Stimulated activated CD8-positive, alpha-beta memory T cell treated with anti-CD3 and anti-CD28 coated beads, Interleukin-7, amount 100 ng/mL, for 4 hours (primary cell): ENCODE measurements around the gene HSPB2.
"Not testable (repeated sequence)": the region's sequence is repeated elsewhere in the genome, so short reads cannot be mapped to it uniquely, and the experiment has no call there.

Experiments used
- DNase-seq, 2 donors: peaks; one replicate each; pipeline ENCODE4 v3.0.0-alpha.2; 2020; ENCODE audit warnings: low read depth in 2 of 2

Gene HSPB2, protein sequence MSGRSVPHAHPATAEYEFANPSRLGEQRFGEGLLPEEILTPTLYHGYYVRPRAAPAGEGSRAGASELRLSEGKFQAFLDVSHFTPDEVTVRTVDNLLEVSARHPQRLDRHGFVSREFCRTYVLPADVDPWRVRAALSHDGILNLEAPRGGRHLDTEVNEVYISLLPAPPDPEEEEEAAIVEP

DNA sequence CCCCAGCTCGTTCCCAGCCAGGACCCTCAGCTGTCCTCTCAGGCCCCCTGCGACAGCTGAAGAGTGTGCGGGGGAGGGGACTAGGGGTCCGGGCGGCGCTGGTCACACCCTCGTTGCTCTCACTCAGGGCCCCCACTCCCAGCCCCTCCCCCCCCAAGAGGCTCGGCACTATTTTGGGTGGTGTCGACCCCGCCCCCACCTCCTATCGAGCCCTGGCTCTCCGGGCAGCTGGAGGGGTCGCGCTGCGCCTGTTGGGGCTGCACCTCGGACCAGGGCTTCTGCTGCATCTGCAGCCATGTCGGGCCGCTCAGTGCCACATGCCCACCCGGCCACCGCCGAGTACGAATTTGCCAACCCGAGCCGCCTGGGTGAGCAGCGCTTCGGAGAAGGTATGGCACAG lies at the start of gene HSPB2:
HSPB2 (plus strand) TSS at position 200 of the 400 bp plus-strand sequence; CDS start at position 296, 96 bp downstream.
- DNase-seq, result no peak

DNA sequence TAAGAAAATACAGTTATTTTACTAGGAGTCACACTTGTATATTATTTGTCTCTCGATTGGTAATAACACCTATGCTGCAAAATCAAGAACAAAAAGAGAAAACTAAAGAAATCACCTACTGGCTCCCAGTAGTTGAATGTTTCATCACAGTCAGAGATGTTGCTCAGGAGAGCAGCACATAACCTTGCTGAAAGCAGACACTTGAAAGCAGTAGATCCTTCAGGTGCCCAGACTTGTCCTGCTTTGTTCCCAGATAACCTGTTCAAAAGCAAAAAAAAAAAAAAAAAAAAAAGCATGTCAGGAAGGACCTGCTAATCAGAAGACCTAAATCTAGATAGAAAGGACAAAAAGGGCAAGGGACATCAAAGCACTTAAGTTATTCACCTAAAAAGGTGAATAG lies 42.4 kb upstream of the HSPB2 start:
- no peak for DNase-seq

DNA sequence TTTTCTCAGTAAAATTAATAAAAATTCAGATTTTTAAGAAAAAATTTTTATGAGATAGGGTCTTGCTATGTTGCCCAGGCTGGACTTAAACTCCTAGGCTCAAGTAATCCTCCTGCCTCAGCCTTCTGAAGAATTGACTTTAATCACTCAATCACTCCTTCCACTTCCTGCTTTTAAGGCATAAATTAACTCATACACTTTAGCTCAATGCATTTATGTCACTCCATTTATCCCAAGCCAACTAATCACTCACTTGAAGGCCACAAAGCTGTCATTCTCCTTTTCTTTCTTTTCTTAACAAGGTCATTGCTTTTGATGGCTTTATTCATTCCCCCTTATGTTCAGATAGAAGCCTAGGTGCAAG lies 42.0 kb upstream of the HSPB2 start:
- DNase-seq, result no peak

DNA sequence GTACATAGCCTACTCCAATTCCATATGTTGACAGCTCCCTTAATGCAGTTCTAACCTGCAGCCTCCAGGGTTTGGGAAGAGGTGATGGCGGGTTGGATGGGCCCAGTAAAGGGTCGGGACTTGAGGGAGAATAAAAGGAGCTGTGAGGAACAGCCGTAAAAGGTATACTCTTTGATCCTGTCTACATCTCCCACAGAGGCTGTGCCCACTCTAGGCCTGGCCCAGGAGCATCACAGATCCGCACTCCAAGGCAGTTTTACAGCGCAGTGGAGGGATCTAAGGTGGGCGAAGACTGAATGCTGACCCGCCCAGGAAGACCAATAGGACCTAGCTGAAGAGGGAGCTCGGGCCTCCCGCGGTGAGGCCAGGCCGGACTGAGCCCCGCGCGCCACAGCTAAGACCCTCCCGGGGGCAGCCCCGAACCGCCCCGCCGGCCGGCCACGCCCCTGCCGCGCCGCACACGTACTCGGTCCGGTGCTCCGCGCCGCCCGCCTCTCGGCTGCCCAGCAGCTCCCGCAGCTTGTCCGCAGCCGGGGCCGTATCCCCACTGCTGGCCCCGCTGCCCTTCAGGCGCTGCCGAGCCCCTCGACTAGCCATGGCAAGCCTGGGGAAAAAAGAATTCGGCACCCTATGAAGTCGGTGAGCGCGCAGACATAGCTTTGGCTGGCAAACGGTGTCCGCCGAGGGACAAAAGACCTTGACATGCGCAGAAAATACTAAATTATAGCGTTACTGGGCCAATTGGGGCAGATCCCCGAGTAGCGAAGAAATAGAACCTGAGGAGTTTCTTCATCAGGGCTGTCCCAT lies 41.4 kb upstream of the HSPB2 start, which contains the start of gene ALG9:
ALG9 (minus strand) TSS at position 696 of the 807 bp plus-strand sequence; CDS start at position 597, 99 bp downstream.
- DNase-seq, result peak; percentile 80 to 81

- DNase-seq, result no peak
Observed at GRCh38 chr11:111871693-111872161, 40.8 kb upstream of the HSPB2 start.

DNA sequence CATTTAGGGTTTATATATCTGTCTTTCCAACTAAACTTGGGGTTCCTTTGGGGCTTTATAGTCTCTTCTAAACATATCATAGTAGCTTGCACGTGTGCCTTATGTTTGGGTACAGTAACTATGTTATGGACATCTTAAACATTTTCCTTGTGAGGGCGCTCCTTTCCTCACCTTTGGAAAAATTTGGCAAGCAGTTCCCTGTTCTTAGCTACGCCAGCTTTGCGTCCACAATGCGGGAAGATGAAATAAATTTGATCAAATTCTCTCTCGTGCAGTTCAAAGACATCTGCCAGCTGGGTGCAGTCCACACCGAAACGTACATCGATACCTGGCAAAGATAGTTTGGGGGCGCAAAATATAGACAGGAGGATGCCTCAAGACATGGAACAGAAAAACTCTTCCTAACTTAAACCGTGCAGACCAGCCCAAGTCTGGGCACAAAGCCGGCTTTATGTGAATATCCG lies 34.1 kb upstream of the HSPB2 start:
- no peak for DNase-seq

DNA sequence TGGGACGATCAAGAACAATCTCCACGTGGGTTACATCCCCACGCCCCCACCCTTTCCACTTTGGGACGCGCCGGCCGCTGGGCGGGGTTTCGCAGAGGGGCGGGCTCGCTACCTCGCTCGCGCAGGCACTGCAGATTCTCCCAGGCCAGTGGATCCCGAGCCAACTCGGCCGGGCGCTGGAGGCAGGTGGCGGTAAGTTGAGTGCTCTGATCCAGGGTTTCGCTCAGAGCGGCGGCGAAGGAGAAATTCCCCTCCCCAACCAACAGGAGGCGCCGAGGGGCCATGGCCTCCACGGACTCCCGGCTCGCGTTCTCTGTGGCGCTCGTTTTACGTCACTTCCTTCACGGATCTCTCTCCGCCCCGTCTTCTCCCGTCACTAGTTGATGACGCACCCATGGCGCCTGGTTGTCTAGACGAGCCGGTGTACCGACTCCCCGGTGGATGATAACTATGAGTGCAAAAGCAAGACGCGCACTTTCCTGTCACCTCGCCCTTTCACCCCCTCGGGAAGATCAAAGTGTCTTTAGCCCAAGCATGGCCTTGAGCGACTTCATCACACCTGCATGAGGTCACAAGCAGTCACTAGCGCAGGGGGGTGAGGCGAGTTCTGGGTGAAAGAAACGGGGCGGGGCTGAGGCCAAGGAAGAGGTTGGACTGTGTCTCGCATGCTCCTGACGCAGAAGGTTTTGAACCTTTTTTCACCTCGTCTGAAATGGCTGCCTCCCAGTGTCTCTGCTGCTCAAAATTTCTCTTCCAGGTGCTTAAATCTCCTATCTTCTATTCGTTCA lies 33.5 kb upstream of the HSPB2 start, which contains the start of the genes CFAP68 and FDXACB1:
CFAP68 (plus strand) TSS at position 693 of the 788 bp plus-strand sequence; CDS start at position 713, 20 bp downstream.
FDXACB1 (minus strand) TSS at position 317 of the 788 bp plus-strand sequence; CDS start at position 284, 33 bp downstream.
- DNase-seq, result peak; percentile 89 to 94

DNA sequence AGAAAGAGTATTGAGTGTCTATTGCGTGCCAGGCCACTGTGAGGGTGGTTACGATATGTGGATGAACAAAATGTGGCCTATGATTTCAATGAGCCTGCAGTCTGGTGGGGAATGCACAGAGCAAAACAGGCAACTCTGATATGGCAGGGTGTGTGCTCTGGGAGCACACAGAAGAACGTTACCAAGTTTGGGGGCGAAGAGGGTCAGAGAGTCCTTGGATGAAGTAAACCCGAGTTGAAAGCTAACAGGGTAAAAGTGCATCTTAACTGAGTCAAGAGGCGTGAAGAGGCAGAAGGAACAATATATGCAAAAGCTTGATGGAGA lies 32.9 kb upstream of the HSPB2 start:
- DNase-seq, result no peak

GRCh38 chr11:111882202-111882601 lies 30.3 kb upstream of the HSPB2 start:
- no peak for DNase-seq

- not testable (repeated sequence) for DNase-seq
Observed at GRCh38 chr11:111885053-111885452, 27.5 kb upstream of the HSPB2 start.

- DNase-seq, result no peak
Observed at GRCh38 chr11:111886032-111886431, 26.5 kb upstream of the HSPB2 start.

- no peak for DNase-seq
Observed at GRCh38 chr11:111886844-111887243, 25.7 kb upstream of the HSPB2 start.

DNA sequence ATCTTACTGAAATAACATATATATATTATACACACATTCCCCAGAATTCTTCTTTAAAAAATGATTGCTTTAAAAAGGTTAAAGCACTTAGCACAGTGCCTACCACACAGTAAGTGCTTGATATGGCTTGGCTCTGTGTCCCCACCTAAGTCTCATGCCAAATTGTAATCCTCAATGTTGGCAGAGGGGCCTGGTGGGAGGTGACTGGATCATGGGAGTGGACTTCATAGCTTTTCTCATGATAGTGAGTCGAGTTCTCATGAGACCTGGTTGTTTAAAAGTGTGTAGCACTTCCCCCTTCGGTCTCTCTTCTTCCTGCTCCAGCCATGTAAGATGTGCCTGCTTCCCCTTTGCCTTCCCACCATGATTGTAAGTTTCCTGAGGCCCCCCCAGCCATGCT lies 7.1 kb upstream of the HSPB2 start:
- DNase-seq, result no peak

GRCh38 chr11:111906680-111907079 lies 5.9 kb upstream of the HSPB2 start:
- DNase-seq, result no peak

- DNase-seq, result no peak
Observed at GRCh38 chr11:111908639-111909305, 3.8 kb upstream of the HSPB2 start.

GRCh38 chr11:111909378-111909777 lies 3.2 kb upstream of the HSPB2 start:
- no peak for DNase-seq

GRCh38 chr11:111910676-111911562 lies 1.6 kb upstream of the HSPB2 start:
- DNase-seq, result no peak

GRCh38 chr11:111911563-111912401 lies 752 bp upstream of the HSPB2 start, which contains the start of gene CRYAB:
Gene CRYAB, minus strand, starts transcription at chr11:111911770. Its CDS starts 46 bp downstream, at chr11:111911724.
- no peak for DNase-seq
